ENCODE data around the gene SDF2L1. TPM values are rescaled to one million over a fixed set of nuclear protein-coding genes. Genes with fewer than 3 reads are reported as not detected.
"Not testable (repeated sequence)": the region's sequence is repeated elsewhere in the genome, so short reads cannot be mapped to it uniquely, and the experiment has no call there.

The SDF2L1 gene
- total RNA-seq, 2 experiments from 2014 or later, result 38.6 to 41.3 TPM

DNA sequence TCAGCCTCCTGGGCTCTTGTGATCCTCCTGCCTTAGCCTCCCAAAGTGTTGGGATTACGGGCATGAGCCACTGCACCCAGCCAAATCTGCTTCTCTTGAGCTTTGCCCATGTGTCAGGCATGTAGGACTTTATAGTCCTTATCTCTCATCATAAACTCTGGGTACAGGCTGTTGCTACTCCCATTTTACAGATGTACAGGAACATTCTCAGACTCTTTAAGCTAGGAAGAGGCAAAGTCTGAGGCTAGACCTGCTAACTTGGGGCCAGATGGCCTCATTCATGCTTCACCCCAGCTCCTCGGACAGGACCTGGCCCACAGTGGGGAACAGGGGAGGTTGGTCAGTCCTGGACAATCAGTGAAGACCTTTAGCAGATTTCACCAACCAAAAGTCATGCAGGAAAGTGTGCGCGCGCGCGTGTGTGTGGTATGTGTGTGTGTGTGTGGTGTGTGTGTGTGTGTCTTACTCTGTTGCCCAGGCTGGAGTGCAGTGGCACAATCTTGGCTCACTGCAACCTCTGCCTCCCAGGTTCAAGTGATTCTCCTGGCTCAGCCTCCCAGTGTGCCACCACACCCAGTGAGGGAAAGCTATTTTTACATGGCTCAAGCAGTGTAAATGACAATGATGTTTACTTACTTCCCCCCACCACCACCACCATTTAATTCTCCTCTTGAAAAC lies 36.1 kb upstream of the SDF2L1 start:
- TF ChIP-seq, protein P1, sequence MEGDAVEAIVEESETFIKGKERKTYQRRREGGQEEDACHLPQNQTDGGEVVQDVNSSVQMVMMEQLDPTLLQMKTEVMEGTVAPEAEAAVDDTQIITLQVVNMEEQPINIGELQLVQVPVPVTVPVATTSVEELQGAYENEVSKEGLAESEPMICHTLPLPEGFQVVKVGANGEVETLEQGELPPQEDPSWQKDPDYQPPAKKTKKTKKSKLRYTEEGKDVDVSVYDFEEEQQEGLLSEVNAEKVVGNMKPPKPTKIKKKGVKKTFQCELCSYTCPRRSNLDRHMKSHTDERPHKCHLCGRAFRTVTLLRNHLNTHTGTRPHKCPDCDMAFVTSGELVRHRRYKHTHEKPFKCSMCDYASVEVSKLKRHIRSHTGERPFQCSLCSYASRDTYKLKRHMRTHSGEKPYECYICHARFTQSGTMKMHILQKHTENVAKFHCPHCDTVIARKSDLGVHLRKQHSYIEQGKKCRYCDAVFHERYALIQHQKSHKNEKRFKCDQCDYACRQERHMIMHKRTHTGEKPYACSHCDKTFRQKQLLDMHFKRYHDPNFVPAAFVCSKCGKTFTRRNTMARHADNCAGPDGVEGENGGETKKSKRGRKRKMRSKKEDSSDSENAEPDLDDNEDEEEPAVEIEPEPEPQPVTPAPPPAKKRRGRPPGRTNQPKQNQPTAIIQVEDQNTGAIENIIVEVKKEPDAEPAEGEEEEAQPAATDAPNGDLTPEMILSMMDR (IDR thresholded peaks at IDR 0.05), result no peak
- H3K4me3 Mint-ChIP-seq, result no peak overlapping the region
- ATAC-seq (no peak), DNase-seq (no peak)
- H3K9me3 Mint-ChIP-seq, result no peaks in the 10 kb centered on the region
- CTCF ChIA-PET, result no interaction called here
- no peaks in the 10 kb centered on the region for H3K27me3 Mint-ChIP-seq
- intact Hi-C loops (cut with micrococcal nuclease), result no loop called here
- POLR2A ChIA-PET, result interaction anchor here (0.6 to 1.5 kb wide), 3 partner anchors 13 to 39 kb away, joined by 3 to 4 read pairs (median 4); no protein-coding TSS in a partner anchor
- peak overlapping the region; percentile 38 for H3K27ac Mint-ChIP-seq
- H3K36me3 Mint-ChIP-seq (ENCODE audit: low read depth), result peaks cover 5% of the 10 kb centered on the region
- peaks cover 23% of the 10 kb centered on the region for H3K4me1 Mint-ChIP-seq (ENCODE audit: low read depth)

DNA sequence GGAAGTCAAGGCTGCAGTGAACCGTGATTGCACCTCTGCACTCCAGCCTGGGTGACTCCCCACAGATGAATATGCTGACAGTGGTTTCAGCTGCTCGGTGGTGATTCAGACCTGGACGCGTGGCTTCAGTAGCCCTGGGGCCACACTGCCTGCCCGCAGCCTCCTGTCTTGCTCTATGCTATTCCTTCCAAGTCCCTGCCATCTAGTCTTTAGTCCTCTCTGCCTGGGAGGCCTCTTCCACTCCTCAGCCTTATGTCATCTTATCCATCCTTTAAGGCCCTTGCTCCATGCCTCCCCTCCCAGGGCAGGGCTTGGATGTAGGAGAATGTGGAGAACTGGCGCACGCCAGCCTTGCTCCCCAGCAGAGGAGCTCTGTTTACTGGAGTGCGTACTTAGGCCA lies 35.3 kb upstream of the SDF2L1 start:
- intact Hi-C loops (cut with micrococcal nuclease), result no loop called here
- H3K9me3 Mint-ChIP-seq, result no peaks in the 10 kb centered on the region
- POLR2A ChIA-PET, result interaction anchor here (0.6 to 1.5 kb wide), 3 partner anchors 14 to 40 kb away, joined by 3 to 4 read pairs (median 4); no protein-coding TSS in a partner anchor
- DNase-seq, result no peak
- H3K4me1 Mint-ChIP-seq (ENCODE audit: low read depth), result peaks cover 23% of the 10 kb centered on the region
- CTCF ChIA-PET, result interaction anchor here (2.0 kb wide), 1 partner anchor 16 kb away, joined by 6 read pairs; no protein-coding TSS in a partner anchor
- ATAC-seq, result no peak
- no peak overlapping the region for H3K4me3 Mint-ChIP-seq
- peak overlapping the region; percentile 52 for H3K27ac Mint-ChIP-seq
- peaks cover 12% of the 10 kb centered on the region for H3K36me3 Mint-ChIP-seq (ENCODE audit: low read depth)
- H3K27me3 Mint-ChIP-seq, result no peaks in the 10 kb centered on the region
- TF ChIP-seq, protein P1 (IDR thresholded peaks at IDR 0.05), result no peak

DNA sequence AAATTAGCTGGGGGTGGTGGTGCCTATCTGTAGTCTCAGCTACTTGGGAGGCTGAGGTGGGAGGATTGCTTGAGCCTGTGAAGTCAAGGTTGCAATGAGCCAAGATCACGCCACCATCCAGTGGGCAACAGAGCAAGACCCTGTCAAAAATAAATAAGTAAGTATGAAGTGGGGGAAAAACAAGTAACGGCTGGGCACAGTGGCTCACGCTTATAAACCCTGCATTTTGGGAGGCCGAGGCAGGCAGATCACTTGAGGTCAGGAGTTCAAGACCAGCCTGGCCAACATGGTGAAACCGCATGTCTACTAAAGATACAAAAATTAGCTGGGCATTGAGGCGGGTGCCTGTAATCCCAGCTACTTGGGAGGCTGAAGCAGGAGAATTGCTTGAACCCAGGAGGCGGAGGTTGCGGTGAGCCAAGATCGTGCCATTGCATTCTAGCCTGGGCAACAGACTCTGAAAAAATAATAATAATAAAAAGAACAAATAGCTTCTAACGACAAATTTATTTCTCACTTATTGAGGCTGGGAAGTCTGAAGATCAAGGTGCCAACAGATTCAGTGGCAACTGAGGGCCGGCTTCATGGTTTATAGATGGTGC lies 32.4 kb upstream of the SDF2L1 start:
- H3K27me3 Mint-ChIP-seq; H3K9me3 Mint-ChIP-seq; H3K4me3 Mint-ChIP-seq; DNase-seq; intact Hi-C loops (cut with micrococcal nuclease); H3K27ac Mint-ChIP-seq; ATAC-seq: not testable (repeated sequence)
- CTCF ChIA-PET, result interaction anchor here (1.2 to 2.4 kb wide), 3 partner anchors 12 to 20 kb away, joined by 3 to 7 read pairs (median 4); no protein-coding TSS in a partner anchor
- POLR2A ChIA-PET, result interaction anchor here (0.8 to 1.6 kb wide), 3 partner anchors 15 to 33 kb away, joined by 3 to 7 read pairs (median 3); no protein-coding TSS in a partner anchor
- Mint-ChIP-seq H3K36me3 (ENCODE audit: low read depth) (peaks cover 26% of the 10 kb centered on the region), H3K4me1 (ENCODE audit: low read depth) (peaks cover 23% of the 10 kb centered on the region)

DNA sequence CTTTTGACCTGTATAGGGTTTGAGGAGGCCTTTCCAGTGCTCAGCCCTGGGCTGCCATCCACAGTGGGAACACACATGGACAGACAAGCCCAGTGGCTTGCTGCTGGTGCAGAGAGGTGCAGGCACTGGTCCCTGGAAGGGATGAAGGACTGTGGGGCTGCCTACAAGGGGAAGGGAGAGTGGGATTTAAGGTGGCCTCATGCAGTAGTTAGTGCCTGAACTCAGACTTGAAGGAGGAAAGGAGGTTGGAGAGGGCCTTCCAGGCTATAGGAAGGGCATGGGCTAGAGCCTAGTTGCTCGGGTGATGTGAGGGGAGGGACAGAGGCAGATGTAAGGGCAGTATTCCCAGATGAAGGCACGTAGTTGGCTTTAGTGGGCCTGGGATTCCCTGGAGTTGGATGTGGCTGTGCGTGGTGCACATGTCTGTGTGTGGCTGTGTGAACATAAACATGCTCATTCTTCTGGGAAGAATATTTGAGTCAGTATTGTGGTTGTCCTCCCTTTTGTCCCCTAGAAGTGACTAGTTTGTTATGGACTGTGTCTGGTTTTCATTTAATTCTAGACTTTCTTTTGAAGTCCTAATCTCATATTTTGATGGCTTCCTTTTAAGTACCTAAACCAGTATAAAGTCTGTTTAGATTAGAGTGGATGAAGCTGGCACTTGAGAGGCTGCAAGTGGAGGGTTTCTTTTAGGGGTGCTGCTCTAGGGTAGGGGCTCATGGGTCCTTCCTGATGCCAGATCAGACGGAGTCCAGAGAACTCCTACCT lies 30.7 kb upstream of the SDF2L1 start:
- TF ChIP-seq, protein P1 (IDR thresholded peaks at IDR 0.05), result no peak
- peaks cover 22% of the 10 kb centered on the region for H3K4me1 Mint-ChIP-seq (ENCODE audit: low read depth)
- intact Hi-C loops (cut with micrococcal nuclease), result no loop called here
- DNase-seq (no peak), ATAC-seq (no peak)
- no peak overlapping the region for H3K4me3 Mint-ChIP-seq
- H3K36me3 Mint-ChIP-seq (ENCODE audit: low read depth), result peaks cover 26% of the 10 kb centered on the region
- H3K9me3 Mint-ChIP-seq, result no peaks in the 10 kb centered on the region
- CTCF ChIA-PET, result interaction anchor here (1.2 to 2.4 kb wide), 3 partner anchors 13 to 18 kb away, joined by 4 to 7 read pairs (median 6); no protein-coding TSS in a partner anchor
- no peaks in the 10 kb centered on the region for H3K27me3 Mint-ChIP-seq
- POLR2A ChIA-PET, result interaction anchor here (0.6 kb wide), 1 partner anchor 52 kb away, joined by 4 read pairs; no protein-coding TSS in a partner anchor
- peak overlapping the region; percentile 52 for H3K27ac Mint-ChIP-seq

DNA sequence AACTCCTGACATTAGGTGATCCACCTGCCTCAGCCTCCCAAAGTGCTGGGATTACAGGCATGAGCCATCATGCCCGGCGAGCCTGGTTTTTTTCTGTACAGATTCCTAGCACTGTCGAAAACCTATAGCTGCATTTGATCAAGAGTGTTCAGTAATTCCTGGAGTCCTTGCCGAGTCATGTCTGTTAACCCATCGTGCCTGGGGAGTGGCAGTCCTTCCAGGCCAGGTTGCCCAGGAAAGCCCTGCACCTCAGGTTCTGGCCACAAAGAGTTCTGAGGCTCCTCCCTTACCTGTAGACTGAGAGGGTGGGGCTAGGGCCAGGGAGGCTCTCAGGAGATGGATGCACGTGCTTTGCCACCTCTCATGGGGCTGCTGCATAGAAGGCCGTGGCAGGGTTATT lies 29.2 kb upstream of the SDF2L1 start:
- H3K9me3 Mint-ChIP-seq, result no peaks in the 10 kb centered on the region
- H3K27me3 Mint-ChIP-seq, result no peaks in the 10 kb centered on the region
- intact Hi-C loops (cut with micrococcal nuclease), result no loop called here
- no peak overlapping the region for H3K27ac Mint-ChIP-seq
- DNase-seq, result no peak
- peaks cover 23% of the 10 kb centered on the region for H3K36me3 Mint-ChIP-seq (ENCODE audit: low read depth)
- CTCF ChIA-PET, result interaction anchor here (1.2 to 2.1 kb wide), 3 partner anchors 10 to 17 kb away, joined by 3 to 6 read pairs (median 3); no protein-coding TSS in a partner anchor
- H3K4me1 Mint-ChIP-seq (ENCODE audit: low read depth), result peaks cover 13% of the 10 kb centered on the region
- ATAC-seq, result no peak
- POLR2A ChIA-PET, result interaction anchor here (1.9 kb wide), 1 partner anchor 12 kb away, joined by 5 read pairs; no protein-coding TSS in a partner anchor
- TF ChIP-seq, protein P1 (IDR thresholded peaks at IDR 0.05), result no peak
- H3K4me3 Mint-ChIP-seq, result no peak overlapping the region

Measured in activated CD8-positive, alpha-beta T cell treated with anti-CD3 and anti-CD28 coated beads for 36 hours (primary cell).